D341Med (cell line): ENCODE measurements around the gene KRTAP9-3.
"Not testable (repeated sequence)": the region's sequence is repeated elsewhere in the genome, so short reads cannot be mapped to it uniquely, and the experiment has no call there.

Experiments
- DNase-seq: peaks from one replicate; pipeline ENCODE4 v3.0.0; 2012; ENCODE audit warnings: low spot score

The KRTAP9-3 gene, protein sequence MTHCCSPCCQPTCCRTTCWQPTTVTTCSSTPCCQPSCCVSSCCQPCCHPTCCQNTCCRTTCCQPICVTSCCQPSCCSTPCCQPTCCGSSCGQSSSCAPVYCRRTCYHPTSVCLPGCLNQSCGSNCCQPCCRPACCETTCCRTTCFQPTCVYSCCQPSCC

DNA sequence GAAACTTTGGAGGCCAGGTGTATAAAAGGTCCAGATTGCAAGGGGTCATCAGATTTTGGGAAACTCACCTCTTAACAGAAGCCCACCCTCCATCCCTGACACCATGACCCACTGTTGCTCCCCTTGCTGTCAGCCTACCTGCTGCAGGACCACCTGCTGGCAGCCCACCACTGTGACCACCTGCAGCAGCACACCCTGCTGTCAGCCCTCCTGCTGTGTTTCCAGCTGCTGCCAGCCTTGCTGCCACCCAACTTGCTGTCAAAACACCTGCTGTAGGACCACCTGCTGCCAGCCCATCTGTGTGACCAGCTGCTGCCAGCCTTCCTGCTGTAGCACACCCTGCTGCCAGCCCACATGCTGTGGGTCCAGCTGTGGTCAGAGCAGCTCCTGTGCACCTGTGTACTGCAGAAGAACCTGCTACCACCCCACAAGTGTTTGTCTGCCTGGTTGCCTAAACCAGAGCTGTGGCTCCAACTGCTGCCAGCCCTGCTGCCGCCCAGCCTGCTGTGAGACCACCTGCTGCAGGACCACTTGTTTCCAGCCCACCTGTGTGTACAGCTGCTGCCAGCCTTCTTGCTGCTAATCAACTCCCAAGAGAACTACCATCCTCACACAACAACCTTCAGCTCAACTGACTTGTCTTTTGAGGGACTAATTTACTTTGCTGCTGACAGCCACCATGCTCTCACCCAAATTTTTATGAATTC is at the start of gene KRTAP9-3:
KRTAP9-3 (plus strand) TSS at position 51 of the 707 bp plus-strand sequence; CDS start at position 104, 53 bp downstream.
- DNase-seq, result not testable (repeated sequence)

DNA sequence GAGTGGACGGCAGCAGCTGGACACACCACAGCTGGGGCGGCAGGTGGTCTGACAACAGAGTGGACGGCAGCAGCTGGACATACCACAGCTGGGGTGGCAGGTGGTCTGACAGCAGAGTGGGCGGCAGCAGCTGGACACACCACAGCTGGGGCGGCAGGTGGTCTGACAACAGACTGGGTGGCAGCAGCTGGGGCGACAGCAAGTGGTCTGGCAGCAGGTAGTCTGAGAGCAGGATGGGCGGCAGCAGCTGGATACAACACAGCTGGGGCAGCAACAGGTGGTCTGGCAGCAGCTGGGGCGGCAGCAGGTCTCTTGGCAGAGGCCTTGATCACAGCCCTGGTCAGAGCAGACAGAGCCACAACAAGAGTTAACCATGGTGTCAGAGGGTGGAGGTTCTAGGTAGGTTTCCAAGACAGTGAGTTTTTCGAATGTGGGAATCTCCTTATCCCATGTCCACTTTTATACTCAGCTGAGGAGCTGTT is 47.7 kb upstream of the KRTAP9-3 start, which contains the start of gene KRTAP4-1:
KRTAP4-1 (minus strand) TSS at position 432 of the 482 bp plus-strand sequence; CDS start at position 375, 57 bp downstream.
- no peak for DNase-seq

DNA sequence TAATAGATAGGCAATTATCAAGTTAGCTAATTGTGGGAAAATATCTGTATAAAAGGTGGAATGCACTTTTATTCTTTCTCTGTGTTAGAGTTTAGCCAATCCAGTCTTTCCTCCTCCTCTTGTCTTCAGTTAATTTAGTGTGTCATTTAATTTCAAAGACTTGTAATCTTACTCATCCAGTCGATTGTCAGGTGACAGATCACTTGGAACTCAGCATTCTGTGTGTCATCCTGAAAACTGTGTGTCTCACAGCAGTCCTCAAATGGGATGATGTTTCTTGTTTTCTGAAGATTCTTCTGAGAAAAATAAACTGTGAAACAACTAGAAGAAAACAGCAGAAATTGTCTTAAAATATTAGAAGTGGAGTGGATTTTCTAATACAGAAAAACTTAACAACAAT is 47.2 kb upstream of the KRTAP9-3 start:
- no peak for DNase-seq

DNA sequence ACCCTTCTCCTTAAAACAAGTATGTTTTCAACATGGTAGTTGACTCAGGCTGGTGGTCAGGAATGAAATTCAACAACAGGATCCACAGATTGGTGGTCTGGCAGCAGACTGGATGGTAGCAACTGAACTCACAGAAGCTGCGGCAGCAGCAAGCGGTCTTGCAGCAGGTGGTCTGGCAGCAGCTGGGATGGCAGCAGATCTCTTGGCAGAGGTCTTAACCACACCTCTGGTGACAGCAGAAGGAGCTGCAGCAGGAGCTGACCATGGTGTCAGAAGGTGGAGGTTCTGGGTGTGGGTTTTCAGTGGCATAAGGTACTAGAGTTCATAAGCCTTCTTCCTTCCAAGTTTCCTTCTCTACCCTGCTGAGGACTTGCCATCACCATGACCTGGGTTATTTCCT is 45.4 kb upstream of the KRTAP9-3 start:
- DNase-seq, result no peak

DNA sequence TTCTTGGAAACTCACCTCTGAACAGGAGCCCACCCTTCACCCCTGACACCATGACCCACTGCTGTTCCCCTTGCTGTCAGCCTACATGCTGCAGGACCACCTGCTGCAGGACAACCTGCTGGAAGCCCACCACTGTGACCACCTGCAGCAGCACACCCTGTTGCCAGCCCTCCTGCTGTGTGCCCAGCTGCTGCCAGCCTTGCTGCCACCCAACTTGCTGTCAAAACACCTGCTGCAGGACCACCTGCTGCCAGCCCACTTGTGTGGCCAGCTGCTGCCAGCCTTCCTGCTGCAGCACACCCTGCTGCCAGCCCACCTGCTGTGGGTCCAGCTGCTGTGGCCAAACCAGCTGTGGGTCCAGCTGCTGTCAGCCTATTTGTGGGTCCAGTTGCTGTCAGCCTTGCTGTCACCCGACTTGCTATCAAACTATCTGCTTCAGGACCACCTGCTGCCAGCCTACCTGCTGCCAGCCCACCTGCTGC is 42.4 kb upstream of the KRTAP9-3 start, which contains the start of gene KRTAP9-1:
KRTAP9-1 (plus strand) TSS at position 51 of the 482 bp plus-strand sequence; CDS start at position 51, 0 bp downstream.
- DNase-seq, result not testable (repeated sequence)

DNA sequence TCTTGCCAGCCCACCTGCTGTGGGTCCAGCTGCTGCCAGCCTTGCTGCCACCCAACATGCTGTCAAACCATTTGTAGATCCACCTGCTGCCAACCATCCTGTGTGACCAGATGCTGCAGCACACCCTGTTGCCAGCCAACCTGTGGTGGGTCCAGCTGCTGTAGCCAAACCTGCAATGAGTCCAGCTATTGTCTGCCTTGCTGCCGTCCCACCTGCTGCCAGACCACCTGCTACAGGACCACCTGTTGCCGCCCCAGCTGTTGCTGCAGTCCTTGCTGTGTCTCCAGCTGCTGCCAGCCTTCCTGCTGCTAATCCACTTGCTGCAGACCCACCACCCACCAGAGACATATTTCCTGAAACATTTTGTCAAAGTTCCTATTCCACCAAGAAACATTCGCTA is 41.9 kb upstream of the KRTAP9-3 start:
- DNase-seq, result no peak

DNA sequence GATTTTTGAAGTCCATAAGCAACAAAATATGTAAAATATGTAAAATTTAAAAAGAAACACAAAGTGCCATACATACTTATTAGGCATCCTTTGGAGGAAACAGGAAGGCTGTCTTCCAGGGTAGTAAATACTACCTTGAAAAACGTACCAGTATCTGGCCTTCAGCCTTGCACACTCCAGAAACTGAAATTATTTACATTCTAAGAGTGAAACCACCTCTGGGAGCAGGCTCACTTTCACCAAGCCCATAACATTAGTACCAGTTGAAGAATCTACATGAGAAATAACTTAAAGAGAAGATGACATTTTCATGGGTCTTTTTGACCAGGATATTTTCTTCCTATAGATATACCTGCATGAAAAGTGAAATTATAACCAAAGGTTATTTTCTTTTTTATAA is 36.2 kb upstream of the KRTAP9-3 start:
- DNase-seq, result no peak

DNA sequence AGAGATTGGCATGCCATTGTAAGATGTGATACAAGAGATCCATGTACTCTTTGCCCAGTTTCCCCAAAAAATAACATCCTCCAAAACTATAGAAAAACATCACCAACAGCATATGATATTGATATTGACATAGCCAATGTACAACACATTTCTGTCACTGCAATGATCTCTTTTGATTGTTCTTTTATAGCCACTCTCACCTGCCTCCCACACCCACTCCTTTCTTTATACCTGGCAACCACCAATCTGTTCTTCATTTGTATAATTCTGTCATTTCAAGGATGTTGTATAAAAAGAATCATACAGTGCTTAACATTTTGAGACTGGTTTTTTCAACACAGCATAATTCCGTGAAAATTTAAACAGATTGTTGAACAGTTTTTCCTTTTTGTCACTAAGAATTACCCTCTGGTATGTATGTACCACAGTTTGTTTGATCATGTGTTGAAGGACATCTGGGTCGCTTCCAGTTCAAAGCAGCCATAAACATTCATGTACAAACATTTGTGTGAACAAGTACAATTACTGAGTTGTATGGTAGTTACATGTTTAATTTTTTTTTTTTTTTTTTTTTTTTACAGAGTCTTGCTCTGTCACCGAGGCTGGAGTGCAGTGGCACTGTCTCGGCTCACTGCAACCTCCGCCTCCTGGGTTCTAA is 32.7 kb upstream of the KRTAP9-3 start:
- no peak for DNase-seq

DNA sequence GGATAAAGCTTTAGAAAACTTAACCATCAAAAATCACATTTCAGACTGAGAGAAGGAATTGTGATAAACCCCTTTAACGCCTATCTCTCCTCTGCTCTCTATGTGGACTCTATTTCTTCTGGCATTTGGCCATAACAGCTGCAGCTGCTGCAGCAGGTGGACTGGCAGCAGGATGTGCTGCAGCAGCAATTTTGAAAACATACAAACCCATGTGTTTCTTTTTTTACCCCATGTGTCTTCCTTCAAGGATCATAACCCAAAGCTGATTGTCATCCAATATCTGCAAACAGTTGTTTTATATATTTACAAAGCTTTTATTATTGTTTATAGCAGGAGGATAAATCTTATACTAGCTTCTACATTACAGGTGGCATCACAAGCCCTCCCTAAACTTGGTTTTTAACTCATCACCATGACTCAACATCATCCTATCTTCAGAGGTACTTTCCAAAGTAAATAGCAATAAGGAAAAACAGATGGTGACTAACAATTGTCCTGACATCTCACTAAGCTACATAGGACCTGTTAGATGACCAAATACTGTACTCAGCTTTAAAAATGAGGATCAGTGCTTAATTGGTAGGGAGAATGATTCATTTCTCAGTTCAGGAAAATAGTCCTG is 20.3 kb upstream of the KRTAP9-3 start:
- no peak for DNase-seq

DNA sequence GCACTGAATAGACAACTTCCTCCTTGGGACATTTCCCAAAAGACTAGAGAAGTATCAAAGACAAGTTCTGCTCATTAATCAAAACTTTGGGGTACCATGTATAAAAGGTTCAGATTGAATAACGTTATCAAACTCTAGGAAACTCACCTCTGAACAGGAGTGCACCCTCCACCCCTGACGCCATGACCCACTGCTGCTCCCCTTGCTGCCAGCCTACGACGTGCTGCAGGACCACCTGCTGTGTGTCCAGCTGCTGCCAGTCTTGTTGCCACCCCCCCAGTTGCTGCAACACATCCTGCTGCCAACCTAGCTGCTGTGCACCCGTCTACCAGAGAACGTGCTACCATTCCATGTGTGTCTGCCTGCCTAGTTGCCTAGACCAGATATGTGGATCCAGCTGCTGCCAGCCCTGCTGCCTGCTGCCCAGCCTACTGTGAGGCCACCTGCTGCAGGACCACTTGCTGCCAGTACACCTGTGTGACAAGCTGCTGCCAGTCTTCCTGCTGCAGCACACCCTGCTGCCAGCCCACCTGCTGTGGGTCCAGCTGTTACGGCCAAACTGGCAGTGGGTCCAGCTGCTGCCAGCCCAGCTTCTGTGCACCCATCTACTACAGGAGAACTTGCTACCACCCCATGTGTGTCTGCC is 19.6 kb upstream of the KRTAP9-3 start:
- no peak for DNase-seq

DNA sequence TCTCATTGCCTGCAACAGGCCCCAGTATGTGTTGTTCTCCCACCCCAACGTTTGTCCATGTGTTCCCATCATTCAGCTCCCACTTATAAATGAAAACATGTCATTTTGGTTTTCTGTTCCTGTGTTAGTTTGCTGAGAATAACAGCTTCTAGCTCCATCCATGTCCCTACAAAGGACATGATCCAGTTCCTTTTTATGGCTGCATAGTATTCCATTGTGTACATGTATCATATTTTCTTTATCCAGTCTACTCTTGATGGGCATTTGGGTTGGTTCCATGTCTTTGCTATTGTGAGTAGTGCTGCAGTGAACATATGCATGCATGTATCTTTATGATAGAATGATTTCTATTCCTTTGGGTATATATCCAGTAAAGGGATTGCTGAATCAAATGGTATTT is 16.6 kb upstream of the KRTAP9-3 start:
- DNase-seq, result no peak

DNA sequence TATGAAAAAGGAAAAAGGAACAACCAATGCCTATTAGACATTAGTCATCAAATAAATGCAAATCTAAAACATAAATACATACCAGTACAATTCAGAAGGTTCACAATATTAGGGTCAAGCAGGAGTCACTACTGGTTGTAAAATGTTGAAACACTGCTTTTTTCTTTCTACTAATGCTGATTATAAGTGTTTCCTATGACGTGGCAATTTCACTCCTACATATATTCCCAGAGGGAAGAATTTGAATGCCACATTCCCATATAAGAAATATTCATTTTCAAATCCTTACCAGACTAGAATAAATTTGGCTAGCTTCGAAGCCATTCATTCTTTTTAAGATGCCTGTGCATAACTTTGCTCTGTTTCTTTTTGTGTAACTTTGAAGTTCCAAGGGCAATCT is 8.4 kb upstream of the KRTAP9-3 start:
- DNase-seq, result no peak

DNA sequence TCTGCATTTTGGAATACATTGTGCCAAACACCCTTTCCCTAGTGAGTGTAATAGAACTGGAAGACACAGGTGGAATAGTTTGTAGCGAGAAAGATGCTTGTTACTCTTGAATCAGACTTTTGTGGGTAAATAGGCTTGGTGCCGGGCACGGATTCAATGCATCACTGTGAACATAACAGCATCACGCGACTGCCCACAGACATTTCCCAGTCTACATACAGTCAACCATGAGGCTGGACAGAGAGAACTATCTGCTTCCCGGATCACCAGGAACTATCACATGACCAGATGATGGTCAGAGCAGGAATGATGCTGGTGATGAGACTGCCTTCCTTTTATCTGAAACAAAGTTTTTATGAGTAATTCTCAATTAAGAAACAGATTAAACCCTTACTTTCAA is 6.2 kb upstream of the KRTAP9-3 start:
- no peak for DNase-seq

DNA sequence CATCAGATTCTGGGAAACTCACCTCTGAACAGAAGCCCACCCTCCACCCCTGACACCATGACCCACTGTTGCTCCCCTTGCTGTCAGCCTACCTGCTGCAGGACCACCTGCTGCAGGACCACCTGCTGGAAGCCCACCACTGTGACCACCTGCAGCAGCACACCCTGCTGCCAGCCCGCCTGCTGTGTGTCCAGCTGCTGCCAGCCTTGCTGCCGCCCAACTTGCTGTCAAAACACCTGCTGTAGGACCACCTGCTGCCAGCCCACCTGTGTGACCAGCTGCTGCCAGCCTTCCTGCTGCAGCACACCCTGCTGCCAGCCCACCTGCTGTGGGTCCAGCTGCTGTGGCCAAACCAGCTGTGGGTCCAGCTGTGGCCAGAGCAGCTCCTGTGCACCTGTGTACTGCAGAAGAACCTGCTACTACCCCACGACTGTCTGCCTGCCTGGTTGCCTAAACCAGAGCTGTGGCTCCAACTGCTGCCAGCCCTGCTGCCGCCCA is 5.6 kb upstream of the KRTAP9-3 start, which contains the start of gene KRTAP9-2:
KRTAP9-2 (plus strand) TSS at position 51 of the 498 bp plus-strand sequence; CDS start at position 58, 7 bp downstream.
- not testable (repeated sequence) for DNase-seq

DNA sequence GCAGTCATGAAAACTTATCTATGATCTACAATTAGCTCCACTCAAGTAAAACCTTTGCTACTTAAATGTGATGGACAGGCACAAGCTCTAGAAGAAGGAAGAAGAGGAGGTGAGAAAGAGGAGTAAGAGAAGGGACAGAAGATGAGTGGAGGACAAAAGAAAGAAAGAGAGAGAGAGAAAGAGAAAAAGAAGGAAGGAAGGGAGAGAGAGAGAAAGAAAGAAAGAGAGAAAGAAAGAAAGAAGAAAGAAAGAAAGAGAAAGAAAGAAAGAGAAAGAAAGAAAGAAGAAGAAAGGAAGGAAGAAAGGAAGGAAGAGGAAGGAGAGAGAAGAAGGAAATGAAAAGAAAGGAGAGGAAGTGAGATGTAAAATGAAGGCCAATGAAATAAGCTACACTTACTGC is 2.2 kb upstream of the KRTAP9-3 start:
- DNase-seq, result no peak

DNA sequence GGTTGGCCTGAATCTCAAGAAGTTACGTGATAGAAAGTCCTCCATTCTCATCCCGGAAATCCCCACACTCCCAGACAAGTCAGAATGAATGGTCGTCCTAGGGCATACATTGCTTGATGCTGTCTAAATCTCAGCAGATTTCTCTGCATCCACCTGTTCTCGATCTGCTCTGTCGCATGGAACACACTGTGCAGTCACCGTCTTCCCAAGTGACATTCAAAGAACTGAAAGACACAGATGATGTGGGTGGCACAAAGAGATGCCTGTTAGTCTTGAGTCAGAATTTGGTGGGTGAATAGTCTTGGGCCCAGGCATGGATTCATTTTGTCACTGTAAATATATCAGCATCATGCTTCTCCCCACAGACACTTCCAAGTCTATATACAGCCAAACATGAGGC is 518 bp upstream of the KRTAP9-3 start:
- DNase-seq, result no peak

DNA sequence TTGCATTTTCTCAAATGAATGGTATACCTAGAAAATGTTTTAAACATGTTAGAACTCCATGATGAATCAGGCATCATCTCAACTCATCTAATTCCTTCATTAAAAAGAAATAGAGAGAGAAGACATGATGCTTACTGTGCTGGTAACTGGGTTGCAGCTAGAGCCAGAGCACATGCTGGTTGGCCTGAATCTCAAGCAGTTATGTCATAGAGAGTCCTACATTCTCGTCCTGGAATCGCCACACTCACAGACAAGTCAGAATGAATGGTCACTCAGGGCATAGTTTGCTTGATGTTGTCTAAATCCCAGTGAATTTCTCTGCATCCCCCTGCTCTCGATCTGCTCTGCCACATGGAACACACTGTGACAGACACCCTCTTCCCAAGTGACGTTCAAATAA is 4.9 kb downstream of the KRTAP9-3 start:
- not testable (repeated sequence) for DNase-seq

DNA sequence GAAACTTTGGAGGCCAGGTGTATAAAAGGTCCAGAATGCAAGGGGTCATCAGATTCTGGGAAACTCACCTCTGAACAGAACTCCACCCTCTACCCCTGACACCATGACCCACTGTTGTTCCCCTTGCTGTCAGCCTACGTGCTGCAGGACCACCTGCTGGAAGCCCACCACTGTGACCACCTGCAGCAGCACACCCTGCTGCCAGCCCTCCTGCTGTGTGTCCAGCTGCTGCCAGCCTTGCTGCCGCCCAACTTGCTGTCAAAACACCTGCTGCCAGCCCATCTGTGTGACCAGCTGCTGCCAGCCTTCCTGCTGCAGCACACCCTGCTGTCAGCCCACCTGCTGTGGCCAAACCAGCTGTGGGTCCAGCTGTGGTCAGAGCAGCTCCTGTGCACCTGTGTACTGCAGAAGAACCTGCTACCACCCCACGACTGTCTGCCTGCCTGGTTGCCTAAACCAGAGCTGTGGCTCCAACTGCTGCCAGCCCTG is 5.7 kb downstream of the KRTAP9-3 start, which contains the start of gene KRTAP9-8:
KRTAP9-8 (plus strand) TSS at position 51 of the 489 bp plus-strand sequence; CDS start at position 104, 53 bp downstream.
- not testable (repeated sequence) for DNase-seq

DNA sequence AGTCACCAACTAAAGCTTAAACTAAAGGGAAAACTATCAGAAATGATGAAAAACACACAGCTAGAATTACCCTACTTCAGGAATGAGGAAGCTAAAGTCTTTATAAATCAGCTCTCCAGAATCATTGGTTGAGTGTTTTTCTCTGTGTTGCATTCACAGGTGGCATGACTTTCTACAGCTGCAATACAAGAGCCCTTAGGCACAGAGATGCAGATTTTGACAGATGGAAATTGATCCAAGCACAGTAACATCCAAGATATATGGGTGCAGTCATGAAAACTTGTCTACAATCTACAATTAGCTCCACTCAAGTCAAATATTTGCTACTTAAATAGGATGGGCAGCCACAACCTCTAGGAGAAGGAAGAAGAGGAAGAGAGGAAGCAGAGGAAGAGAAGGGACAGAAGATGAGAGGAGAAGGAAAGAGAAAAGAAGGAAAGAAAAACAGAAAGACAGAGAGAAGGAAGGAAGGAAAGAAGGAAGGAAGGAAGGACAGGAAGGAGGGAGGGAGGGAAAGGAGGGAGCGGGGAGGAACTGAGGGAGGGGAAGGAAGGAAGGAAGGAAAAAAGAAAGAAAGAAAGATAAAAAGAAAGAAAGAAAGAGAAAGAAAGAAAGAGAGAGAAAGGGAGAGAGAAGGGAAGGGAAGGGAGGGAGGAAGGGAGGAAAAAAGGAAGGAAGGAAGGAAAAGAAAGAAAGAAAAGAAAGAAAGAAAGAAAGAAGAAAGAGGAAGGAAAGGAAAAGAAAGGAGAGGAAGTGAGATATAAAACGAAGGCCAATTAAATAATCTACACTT is 14.9 kb downstream of the KRTAP9-3 start:
- DNase-seq, result not testable (repeated sequence)

DNA sequence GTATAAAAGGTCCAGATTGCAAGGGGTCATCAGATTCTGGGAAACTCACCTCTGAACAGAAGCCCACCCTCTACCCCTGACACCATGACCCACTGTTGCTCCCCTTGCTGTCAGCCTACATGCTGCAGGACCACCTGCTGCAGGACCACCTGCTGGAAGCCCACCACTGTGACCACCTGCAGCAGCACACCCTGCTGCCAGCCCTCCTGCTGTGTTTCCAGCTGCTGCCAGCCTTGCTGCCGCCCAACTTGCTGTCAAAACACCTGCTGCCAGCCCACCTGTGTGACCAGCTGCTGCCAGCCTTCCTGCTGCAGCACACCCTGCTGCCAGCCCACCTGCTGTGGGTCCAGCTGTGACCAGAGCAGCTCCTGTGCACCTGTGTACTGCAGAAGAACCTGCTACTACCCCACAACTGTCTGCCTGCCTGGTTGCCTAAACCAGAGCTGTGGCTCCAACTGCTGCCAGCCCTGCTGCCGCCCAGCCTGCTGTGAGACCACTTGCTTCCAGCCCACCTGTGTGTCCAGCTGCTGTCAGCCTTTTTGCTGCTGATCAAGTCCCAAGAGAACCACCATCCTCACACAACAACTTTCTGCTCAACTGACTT is 17.5 kb downstream of the KRTAP9-3 start, which contains the start of gene KRTAP9-4:
KRTAP9-4 (plus strand) TSS at position 51 of the 604 bp plus-strand sequence; CDS start at position 85, 34 bp downstream.
- not testable (repeated sequence) for DNase-seq
